OCI-LY1 (cell line): ENCODE measurements around the gene CORIN.
"Not testable (repeated sequence)": the region's sequence is repeated elsewhere in the genome, so short reads cannot be mapped to it uniquely, and the experiment has no call there.

Experiments
- H2AFZ ChIP-seq: fragments of 200-600 bp; sonication (generic), shearing (Covaris generic); 2 replicates; pipeline ENCODE4 v1.6.0; 2014; ENCODE audit warnings: antibody characterized with exemption, mild to moderate bottlenecking, low read length
- H3F3A ChIP-seq: fragments of 200-600 bp; sonication (generic), shearing (Covaris generic); 2 replicates; pipeline ENCODE4 v1.6.0; 2014; ENCODE audit warnings: mild to moderate bottlenecking, antibody characterized with exemption, low read length, moderate library complexity; ENCODE audit not compliant: insufficient read depth
- H3K27ac ChIP-seq: fragments of 200-600 bp; sonication (generic); 2 replicates; pipeline ENCODE4 v1.5.1; 2014; ENCODE audit warnings: low read length, mixed run types, mild to moderate bottlenecking, low read depth; ENCODE audit not compliant: poor library complexity, severe bottlenecking
- H3K27me3 ChIP-seq: fragments of 200-600 bp; sonication (generic); 2 replicates; pipeline ENCODE4 v1.6.0; 2014; ENCODE audit warnings: antibody characterized with exemption, mild to moderate bottlenecking, low read length, moderate library complexity; ENCODE audit not compliant: insufficient read depth
- H3K36me3 ChIP-seq: fragments of 200-600 bp; sonication (generic); 2 replicates; pipeline ENCODE4 v1.6.1; 2014; ENCODE audit warnings: mild to moderate bottlenecking, antibody characterized with exemption, low read length, moderate library complexity, mixed read lengths; ENCODE audit not compliant: insufficient read depth
- H3K4me1 ChIP-seq: fragments of 200-600 bp; sonication (generic); 2 replicates; pipeline ENCODE4 v1.5.1; 2014; ENCODE audit warnings: mild to moderate bottlenecking, low read length, moderate library complexity; ENCODE audit not compliant: insufficient read depth, severe bottlenecking
- H3K4me2 ChIP-seq: fragments of 200-600 bp; sonication (generic), shearing (Covaris generic); 2 replicates; pipeline ENCODE4 v1.6.1; 2014; ENCODE audit warnings: low read length
- H3K4me3 ChIP-seq: fragments of 200-600 bp; sonication (generic); 2 replicates; pipeline ENCODE4 v1.5.1; 2014; ENCODE audit warnings: low read length, low read depth, mild to moderate bottlenecking, mixed read lengths; ENCODE audit not compliant: poor library complexity, severe bottlenecking
- H3K79me2 ChIP-seq: fragments of 200-600 bp; shearing (Covaris generic); 2 replicates; pipeline ENCODE4 v1.6.1; 2016; ENCODE audit warnings: mixed run types, low read length, mixed read lengths; ENCODE audit not compliant: insufficient read depth
- H3K9ac ChIP-seq: fragments of 200-600 bp; sonication (generic), shearing (Covaris generic); 2 replicates; pipeline ENCODE4 v1.6.1; 2014; ENCODE audit warnings: mild to moderate bottlenecking, low read length, mixed read lengths
- H3K9me2 ChIP-seq: fragments of 200-600 bp; sonication (generic), shearing (Covaris generic); 2 replicates; pipeline ENCODE4 v1.6.1; 2014; ENCODE audit warnings: low read depth, mild to moderate bottlenecking, low read length, mixed read lengths
- H3K9me3 ChIP-seq: fragments of 200-600 bp; shearing (Covaris generic); 2 replicates; pipeline ENCODE4 v1.6.1; 2014; ENCODE audit warnings: low read length, mixed read lengths
- H4K20me1 ChIP-seq: fragments of 200-600 bp; sonication (generic), shearing (Covaris generic); 2 replicates; pipeline ENCODE4 v1.6.0; 2016; ENCODE audit warnings: mild to moderate bottlenecking, low read length; ENCODE audit not compliant: insufficient read depth
- EZH2 ChIP-seq: fragments of 200-600 bp; sonication (generic), shearing (Covaris generic); IDR thresholded peaks from 2 replicates; pipeline ENCODE4 v1.8.0; 2017; ENCODE audit warnings: borderline replicate concordance, mixed run types, mild to moderate bottlenecking, antibody characterized with exemption, low read length, moderate library complexity, mixed read lengths
- TF ChIP-seq, protein P1 (sequence below): fragments of 200-600 bp; sonication (generic), shearing (Covaris generic); IDR thresholded peaks from 2 replicates; pipeline ENCODE4 v1.5.1; 2017; ENCODE audit warnings: mild to moderate bottlenecking, antibody characterized with exemption, low read length, moderate library complexity, mixed read lengths

Gene CORIN

DNA sequence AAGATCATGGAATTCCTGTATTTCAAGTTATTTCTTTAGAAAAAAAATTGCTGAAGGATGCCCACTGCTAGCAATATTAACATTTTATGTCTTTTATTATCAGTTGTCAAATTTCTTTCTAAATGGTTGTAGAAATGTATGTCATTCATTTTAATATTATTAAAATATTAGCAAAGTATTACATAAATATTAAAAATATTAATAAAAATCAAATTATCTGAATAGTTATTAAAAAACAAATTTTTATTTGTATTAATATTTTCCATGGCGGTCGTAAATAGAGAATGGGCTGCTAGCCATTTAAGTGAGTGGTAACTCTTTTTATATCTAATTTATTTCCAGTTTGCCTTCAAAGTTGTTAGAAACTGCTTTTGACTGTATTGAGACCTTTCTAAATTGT lies 280.6 kb downstream of the CORIN start:
- Histone ChIP-seq H3K9me2 (no peaks in the 10 kb centered on the region), H4K20me1 (no peaks in the 10 kb centered on the region), H3K36me3 (no peaks in the 10 kb centered on the region), H3K4me1 (no peaks in the 10 kb centered on the region), H2AFZ (no peak overlapping the region), H3K4me2 (no peak overlapping the region), H3F3A (no peaks in the 10 kb centered on the region), H3K9me3 (no peaks in the 10 kb centered on the region), H3K27ac (no peak overlapping the region), H3K79me2 (no peaks in the 10 kb centered on the region), H3K27me3 (no peaks in the 10 kb centered on the region), H3K9ac (no peak overlapping the region), H3K4me3 (no peak overlapping the region)
- no peak for TF ChIP-seq EZH2
- TF ChIP-seq, protein P1, sequence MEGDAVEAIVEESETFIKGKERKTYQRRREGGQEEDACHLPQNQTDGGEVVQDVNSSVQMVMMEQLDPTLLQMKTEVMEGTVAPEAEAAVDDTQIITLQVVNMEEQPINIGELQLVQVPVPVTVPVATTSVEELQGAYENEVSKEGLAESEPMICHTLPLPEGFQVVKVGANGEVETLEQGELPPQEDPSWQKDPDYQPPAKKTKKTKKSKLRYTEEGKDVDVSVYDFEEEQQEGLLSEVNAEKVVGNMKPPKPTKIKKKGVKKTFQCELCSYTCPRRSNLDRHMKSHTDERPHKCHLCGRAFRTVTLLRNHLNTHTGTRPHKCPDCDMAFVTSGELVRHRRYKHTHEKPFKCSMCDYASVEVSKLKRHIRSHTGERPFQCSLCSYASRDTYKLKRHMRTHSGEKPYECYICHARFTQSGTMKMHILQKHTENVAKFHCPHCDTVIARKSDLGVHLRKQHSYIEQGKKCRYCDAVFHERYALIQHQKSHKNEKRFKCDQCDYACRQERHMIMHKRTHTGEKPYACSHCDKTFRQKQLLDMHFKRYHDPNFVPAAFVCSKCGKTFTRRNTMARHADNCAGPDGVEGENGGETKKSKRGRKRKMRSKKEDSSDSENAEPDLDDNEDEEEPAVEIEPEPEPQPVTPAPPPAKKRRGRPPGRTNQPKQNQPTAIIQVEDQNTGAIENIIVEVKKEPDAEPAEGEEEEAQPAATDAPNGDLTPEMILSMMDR: no peak

GRCh38 chr4:47555920-47556319 lies 281.9 kb downstream of the CORIN start:
- not testable (repeated sequence) for H3K4me3 ChIP-seq, H3F3A ChIP-seq, H3K4me1 ChIP-seq, H2AFZ ChIP-seq, H3K27ac ChIP-seq, H4K20me1 ChIP-seq, H3K36me3 ChIP-seq, H3K9me3 ChIP-seq, H3K79me2 ChIP-seq, H3K9me2 ChIP-seq, H3K27me3 ChIP-seq, H3K4me2 ChIP-seq, H3K9ac ChIP-seq

DNA sequence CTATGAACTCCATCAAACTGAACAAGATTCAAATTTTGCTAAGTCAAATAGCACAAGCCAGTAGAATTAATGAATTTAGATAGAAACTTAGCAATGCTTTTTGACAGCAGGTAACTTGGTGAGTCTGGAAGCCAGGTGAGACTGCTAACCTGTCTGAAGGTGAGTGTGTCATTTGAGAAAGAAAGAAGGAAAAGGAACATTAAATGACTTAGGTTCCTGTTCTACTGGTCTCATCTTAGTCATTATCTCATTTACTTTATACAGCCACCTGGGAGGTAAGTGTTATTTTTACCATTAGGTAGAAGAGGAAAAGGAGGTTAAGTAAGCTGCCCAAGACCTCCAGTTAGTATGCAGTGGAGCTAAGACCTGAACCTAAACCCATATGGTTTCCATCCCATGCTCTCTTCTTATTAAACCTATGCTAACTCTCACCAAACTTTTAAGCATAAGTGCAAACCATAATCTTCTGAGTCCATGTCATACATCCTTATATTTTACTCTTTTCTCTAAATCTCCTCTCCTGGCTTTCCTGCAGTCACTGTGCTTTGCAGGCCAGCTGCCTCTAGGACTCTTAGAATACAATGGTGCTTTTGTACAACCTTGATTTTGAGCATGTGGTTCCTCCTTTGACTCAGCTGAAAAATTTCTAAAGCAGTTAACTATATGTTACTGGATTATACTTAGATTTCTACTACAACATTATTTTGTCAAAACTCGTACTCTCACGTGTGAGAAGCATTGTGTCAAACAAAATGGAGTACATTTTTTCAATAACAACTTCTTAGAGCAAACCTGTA lies 284.3 kb downstream of the CORIN start:
- Histone ChIP-seq H3K36me3 (no peaks in the 10 kb centered on the region), H3K27ac (no peak overlapping the region)

DNA sequence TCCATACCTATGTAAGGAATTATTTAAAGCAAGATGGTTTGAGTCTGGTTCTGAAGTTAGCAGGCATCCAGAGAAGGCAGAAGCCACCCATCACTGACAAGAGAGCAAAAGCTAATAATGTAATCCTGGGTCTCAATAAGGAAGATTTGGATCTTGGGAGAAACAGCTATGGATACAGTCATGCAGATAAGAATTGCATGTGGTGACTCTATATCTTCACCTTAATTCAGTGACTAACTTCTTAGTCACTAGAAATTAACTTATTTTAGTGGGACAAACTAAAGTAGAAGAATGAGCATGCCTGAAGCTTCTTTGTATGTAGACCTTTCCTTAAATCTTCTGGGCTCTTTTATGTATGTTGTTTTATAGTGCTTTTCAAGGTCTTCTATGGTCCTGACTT lies 286.2 kb downstream of the CORIN start:
- no peaks in the 10 kb centered on the region for H3K4me1 ChIP-seq
- no peaks in the 10 kb centered on the region for H4K20me1 ChIP-seq
- H3K9ac ChIP-seq: no peak overlapping the region
- H3K27me3 ChIP-seq: no peaks in the 10 kb centered on the region
- H3K27ac ChIP-seq: no peak overlapping the region
- H3K4me3 ChIP-seq: no peak overlapping the region
- no peaks in the 10 kb centered on the region for H3F3A ChIP-seq
- H3K9me2 ChIP-seq: no peaks in the 10 kb centered on the region
- H3K9me3 ChIP-seq: no peaks in the 10 kb centered on the region
- TF ChIP-seq EZH2: no peak
- TF ChIP-seq, protein P1: no peak
- no peak overlapping the region for H3K4me2 ChIP-seq
- no peak overlapping the region for H2AFZ ChIP-seq
- no peaks in the 10 kb centered on the region for H3K36me3 ChIP-seq
- H3K79me2 ChIP-seq: no peaks in the 10 kb centered on the region

More for the DNA sequence above, 284.3 kb downstream of the CORIN start:
- no peak overlapping the region for H2AFZ ChIP-seq
- no peaks in the 10 kb centered on the region for H3K4me1 ChIP-seq
- no peak overlapping the region for H3K4me2 ChIP-seq
- no peaks in the 10 kb centered on the region for H3F3A ChIP-seq
- H3K9ac ChIP-seq: no peak overlapping the region
- no peaks in the 10 kb centered on the region for H3K27me3 ChIP-seq
- no peaks in the 10 kb centered on the region for H3K79me2 ChIP-seq
- H4K20me1 ChIP-seq: no peaks in the 10 kb centered on the region
- no peaks in the 10 kb centered on the region for H3K9me3 ChIP-seq
- TF ChIP-seq EZH2: no peak
- no peaks in the 10 kb centered on the region for H3K9me2 ChIP-seq
- no peak overlapping the region for H3K4me3 ChIP-seq
